Gastroesophageal sphincter (tissue), 3 donors: ENCODE results near the gene ENC1.

ENCODE experiments used
- POLR2AphosphoS5 ChIP-seq: sonication (generic); formaldehyde crosslinking; IDR thresholded peaks from one replicate; pipeline ENCODE4 v1.6.1; 2017; ENCODE audit warnings: antibody characterized with exemption
- TF ChIP-seq, protein P1 (sequence below), 4 experiments: fragments of 200-600 bp in 2 of 4; fragments of 450-650 bp in 2 of 4; sonication (generic) in 1 of 4; IDR thresholded peaks; one replicate each; pipeline ENCODE4 v1.5.1; 2017 to 2019; ENCODE audit warnings: antibody characterized with exemption in 4 of 4, mild to moderate bottlenecking in 2 of 4, moderate library complexity in 2 of 4

- TF ChIP-seq, protein P1, sequence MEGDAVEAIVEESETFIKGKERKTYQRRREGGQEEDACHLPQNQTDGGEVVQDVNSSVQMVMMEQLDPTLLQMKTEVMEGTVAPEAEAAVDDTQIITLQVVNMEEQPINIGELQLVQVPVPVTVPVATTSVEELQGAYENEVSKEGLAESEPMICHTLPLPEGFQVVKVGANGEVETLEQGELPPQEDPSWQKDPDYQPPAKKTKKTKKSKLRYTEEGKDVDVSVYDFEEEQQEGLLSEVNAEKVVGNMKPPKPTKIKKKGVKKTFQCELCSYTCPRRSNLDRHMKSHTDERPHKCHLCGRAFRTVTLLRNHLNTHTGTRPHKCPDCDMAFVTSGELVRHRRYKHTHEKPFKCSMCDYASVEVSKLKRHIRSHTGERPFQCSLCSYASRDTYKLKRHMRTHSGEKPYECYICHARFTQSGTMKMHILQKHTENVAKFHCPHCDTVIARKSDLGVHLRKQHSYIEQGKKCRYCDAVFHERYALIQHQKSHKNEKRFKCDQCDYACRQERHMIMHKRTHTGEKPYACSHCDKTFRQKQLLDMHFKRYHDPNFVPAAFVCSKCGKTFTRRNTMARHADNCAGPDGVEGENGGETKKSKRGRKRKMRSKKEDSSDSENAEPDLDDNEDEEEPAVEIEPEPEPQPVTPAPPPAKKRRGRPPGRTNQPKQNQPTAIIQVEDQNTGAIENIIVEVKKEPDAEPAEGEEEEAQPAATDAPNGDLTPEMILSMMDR (IDR thresholded peaks at IDR 0.05) = no peak
- TF ChIP-seq POLR2AphosphoS5 = no peak
Observed at GRCh38 chr5:74655206-74655605, 14.7 kb upstream of the ENC1 start.
